K562 (cell line): ENCODE measurements around the gene VSTM2B. TPM values are rescaled to one million over a fixed set of nuclear protein-coding genes. Genes with fewer than 3 reads are reported as not detected.

Source experiments
- ATAC-seq: fragments of 200-7000 bp; cut with Tn5 transposase; 3 replicates; pipeline ENCODE4 v1.9.1; 2020; ENCODE audit warnings: moderate library complexity
- BruUV-seq: library from RNA; stranded (reverse); fragments of 400-500 nt; replicated peaks from 2 replicates; lab custom pipeline; 2021; lab: Mats Ljungman, UMichigan
- CTCF ChIA-PET: fragments of 300-600 bp; formaldehyde crosslinking; extraction: SDS; loops from one replicate; lab custom pipeline; 2021; ENCODE audit warnings: low intra/inter-chr PET ratio; lab: Yijun Ruan, JAX
- POLR2A ChIA-PET: fragments of 300-600, 350-650 bp; sonication (Branson Sonifier 250); formaldehyde crosslinking; extraction: SDS; loops from one replicate; lab custom pipeline; 2021; ENCODE audit warnings: antibody characterized with exemption, inconsistent platforms; lab: Yijun Ruan, JAX
- DNase-seq, 4 experiments: peaks; one replicate each; pipeline versions ENCODE4 v3.0.0 to v3.0.0-alpha.2; 2011 to 2018; ENCODE audit warnings: low spot score in 3 of 4, mixed read lengths in 3 of 4; ENCODE audit errors: extremely low read depth in 1 of 4
- FAIRE-seq: peaks from 2 replicates; lab custom pipeline; 2011; peaks lifted over from hg19 to GRCh38; lab: Jason Lieb, UNC
- H2AFZ ChIP-seq: 2 replicates; pipeline ENCODE4 v1.6.0; 2011; ENCODE audit warnings: low read depth, low read length, control low read depth, inconsistent platforms
- H3K27ac ChIP-seq: fragments of 200-600 bp; 3 replicates; pipeline ENCODE4 v1.8.0; 2011; ENCODE audit warnings: low read depth, mild to moderate bottlenecking, control low read depth, inconsistent platforms, low read length, moderate library complexity, mixed read lengths; ENCODE audit errors: extremely low read depth
- H3K27me3 ChIP-seq, 2 experiments: fragments of 300-600 bp in 1 of 2; 2 replicates in 1 of 2; 3 replicates in 1 of 2; pipeline versions ENCODE4 v1.6.0 to v1.8.0; 2011; ENCODE audit warnings: inconsistent platforms in 2 of 2, low read length in 2 of 2, mild to moderate bottlenecking in 1 of 2, mixed read lengths in 1 of 2, moderate library complexity in 1 of 2; ENCODE audit not compliant: control insufficient read depth in 2 of 2, insufficient read depth in 2 of 2
- H3K36me3 ChIP-seq: fragments of 300-600 bp; 3 replicates; pipeline ENCODE4 v1.8.0; 2011; ENCODE audit warnings: mild to moderate bottlenecking, low read length, inconsistent platforms; ENCODE audit not compliant: control insufficient read depth, insufficient read depth
- H3K4me1 ChIP-seq, 2 experiments: fragments of 200-600 bp in 1 of 2; replicated peaks in 1 of 2; 2 replicates in 1 of 2; 3 replicates in 1 of 2; pipeline versions ENCODE4 v1.5.1 to v1.8.0; 2011; ENCODE audit warnings: inconsistent platforms in 2 of 2, low read length in 2 of 2, mild to moderate bottlenecking in 1 of 2, mixed read lengths in 1 of 2, moderate library complexity in 1 of 2; ENCODE audit not compliant: control insufficient read depth in 2 of 2, insufficient read depth in 2 of 2
- H3K4me2 ChIP-seq: 2 replicates; pipeline ENCODE4 v1.6.1; 2011; ENCODE audit warnings: low read length, control low read depth, inconsistent platforms, mixed read lengths; ENCODE audit not compliant: insufficient read depth
- H3K4me3 ChIP-seq: fragments of 200-600 bp; sonication (generic), shearing (Covaris generic); 2 replicates; pipeline ENCODE4 v1.5.1; 2016; ENCODE audit warnings: control low read depth, inconsistent platforms
- H3K79me2 ChIP-seq: fragments of 200-600 bp; 3 replicates; pipeline ENCODE4 v1.8.0; 2011; ENCODE audit warnings: low read length, inconsistent platforms; ENCODE audit not compliant: control insufficient read depth, insufficient read depth
- H3K9ac ChIP-seq, 2 experiments: 2 replicates each; pipeline versions ENCODE4 v1.6.0 to v1.6.1; 2011; ENCODE audit warnings: low read depth in 2 of 2, low read length in 2 of 2, control low read depth in 1 of 2, inconsistent platforms in 1 of 2, mild to moderate bottlenecking in 1 of 2, mixed read lengths in 1 of 2; ENCODE audit not compliant: insufficient read depth in 1 of 2
- H3K9me1 ChIP-seq: one replicate; pipeline ENCODE4 v1.6.0; 2011; ENCODE audit warnings: inconsistent platforms, mild to moderate bottlenecking, low read length, moderate library complexity; ENCODE audit not compliant: control insufficient read depth, insufficient read depth
- H3K9me3 ChIP-seq: replicated peaks from 2 replicates; pipeline ENCODE4 v1.5.1; 2011; ENCODE audit warnings: low read depth, low read length, inconsistent platforms; ENCODE audit not compliant: control insufficient read depth, insufficient read depth
- H4K20me1 ChIP-seq: replicated peaks from 2 replicates; pipeline ENCODE4 v1.6.1; 2011; ENCODE audit warnings: low read length, inconsistent platforms, mixed read lengths; ENCODE audit not compliant: control insufficient read depth, insufficient read depth
- BDP1 ChIP-seq: IDR thresholded peaks from 3 replicates; pipeline ENCODE4 v1.6.1; 2011; ENCODE audit not compliant: insufficient read length, insufficient read depth
- DDX20 ChIP-seq: fragments of 450-650 bp; IDR thresholded peaks from 2 replicates; pipeline ENCODE4 v1.6.1; 2016; ENCODE audit warnings: missing genetic modification characterization, low read depth, mild to moderate bottlenecking, missing compliant biosample characterization, moderate library complexity
- E2F3 ChIP-seq: fragments of 250-450 bp; sonication (Bioruptor Pico); IDR thresholded peaks from 2 replicates; pipeline ENCODE4 v1.4.0; 2020; ENCODE audit warnings: mild to moderate bottlenecking
- MIER1 ChIP-seq: fragments of 450-650 bp; IDR thresholded peaks from 2 replicates; pipeline ENCODE4 v1.6.1; 2016; ENCODE audit warnings: antibody characterized with exemption, mild to moderate bottlenecking, low read depth
- NEUROD1 ChIP-seq: fragments of 150-350 bp; IDR thresholded peaks from 2 replicates; pipeline ENCODE4 v1.6.1; 2014; ENCODE audit warnings: borderline replicate concordance, low read length, low read depth; ENCODE audit not compliant: partially characterized antibody
- POLR2B ChIP-seq: fragments of 450-650 bp; IDR thresholded peaks from 2 replicates; pipeline ENCODE4 v1.6.1; 2018; ENCODE audit warnings: low read depth; ENCODE audit not compliant: partially characterized antibody
- PPARD ChIP-seq: fragments of 250-450 bp; sonication (Bioruptor Pico); IDR thresholded peaks from 2 replicates; pipeline ENCODE4 v1.8.0; 2022; ENCODE audit warnings: inconsistent platforms, mild to moderate bottlenecking, moderate library complexity
- RBBP5 ChIP-seq: fragments of 200-600 bp; sonication (generic); IDR thresholded peaks from 2 replicates; pipeline ENCODE4 v1.6.1; 2012; ENCODE audit warnings: borderline replicate concordance, mild to moderate bottlenecking, low read length, control low read depth, inconsistent platforms; ENCODE audit not compliant: insufficient read depth, poor library complexity, severe bottlenecking
- TEAD4 ChIP-seq, 2 experiments: sonication (generic) in 1 of 2; formaldehyde crosslinking in 1 of 2; IDR thresholded peaks; 2 replicates each; pipeline versions ENCODE4 v1.6.1 to v1.8.0; 2012 to 2022; ENCODE audit warnings: borderline replicate concordance in 1 of 2, inconsistent platforms in 1 of 2, low read length in 1 of 2, mild to moderate bottlenecking in 1 of 2, missing genetic modification reagents in 1 of 2
- WGBS: fragments of 100-300 bp; shearing (Covaris generic); methylation state at CpG from one replicate; pipeline ENCODE4 v1.1.6; 2016; ENCODE audit warnings: low coverage, mixed read lengths; ENCODE audit not compliant: insufficient coverage; ENCODE audit errors: missing lambda C conversion rate; 5-methylcytosine and 5-hydroxymethylcytosine counted together
- in situ Hi-C: fragments of 300-500 bp; cut with MboI; formaldehyde crosslinking; loops from 4 replicates; pipeline ENCODE4 v1.15.0; 2018; ENCODE audit warnings: inconsistent platforms, mixed read lengths
- intact Hi-C: fragments of 100-400 bp; cut with micrococcal nuclease; formaldehyde crosslinking; loops from 2 replicates; pipeline ENCODE4 v1.14.2; 2022
- polyA plus RNA-seq, 8 experiments: library from polyadenylated mRNA; depleted of rRNA in 4 of 8; stranded (reverse) in 5 of 8; unstranded in 3 of 8; fragments of >200 nt; fragmentation: Nextera tagmentation in 2 of 8; fragmentation: Illumina TruSeq in 1 of 8; extraction: Ambion mirVana in 2 of 8; extraction: Trizol in 1 of 8; gene quantifications; 2 replicates each; pipeline versions ENCODE4 v1.2.1 to v1.2.3, GENCODE V29; 2011 to 2014; ENCODE audit warnings: inconsistent platforms in 1 of 8, missing spikeins in 1 of 8
- total RNA-seq, 7 experiments: library from RNA; depleted of rRNA in 6 of 7; stranded (reverse); fragments of >200 nt in 6 of 7; fragmentation: Illumina TruSeq in 2 of 7; extraction: Trizol in 2 of 7; gene quantifications; 2 replicates each; pipeline versions ENCODE4 v1.2.1 to v1.2.3, GENCODE V29; 2011 to 2021; ENCODE audit warnings: low replicate concordance in 1 of 7
- TF ChIP-seq, protein P1 (sequence below), 2 experiments: fragments of 450-650 bp in 1 of 2; sonication (generic) in 1 of 2; formaldehyde crosslinking; conservative IDR thresholded peaks; 2 replicates each; pipeline versions ENCODE4 v1.4.0 to v1.8.1; 2020 to 2022; ENCODE audit warnings: mild to moderate bottlenecking in 1 of 2, missing genetic modification reagents in 1 of 2
- TF ChIP-seq, protein P2 (sequence below): fragments of 250-450 bp; sonication (Bioruptor Pico); IDR thresholded peaks from 2 replicates; pipeline ENCODE4 v1.5.0; 2020; ENCODE audit warnings: mild to moderate bottlenecking

The VSTM2B gene
- total and polyA plus RNA-seq, 9 of the 15 experiments (the other 6 are each of a cell fraction or from before 2014, with no cell fraction given): not detected

DNA sequence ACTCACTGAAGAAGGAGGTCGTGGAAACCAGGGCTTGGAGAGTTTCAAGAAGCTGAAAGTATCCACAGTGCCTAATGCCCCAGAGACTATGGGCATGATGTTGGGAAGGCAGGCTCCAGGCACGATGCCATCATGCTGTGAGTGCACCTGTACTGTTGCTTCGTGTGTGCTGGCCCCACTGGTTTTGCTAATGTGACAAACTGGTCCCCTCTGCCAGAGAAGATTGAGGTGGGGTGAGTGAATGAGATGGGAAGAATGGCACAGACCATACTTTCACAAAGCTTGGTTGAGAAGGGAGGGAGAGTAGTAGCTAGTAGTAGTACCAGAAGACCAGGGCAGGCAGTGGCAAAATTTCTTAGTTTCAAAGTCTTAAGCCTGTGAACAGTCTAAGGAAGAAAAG, 61.3 kb downstream of the VSTM2B start (continued):
- no peak for TF ChIP-seq E2F3 (CRISPR knock-in tag)
- no peak for TF ChIP-seq NEUROD1
- TF ChIP-seq MIER1: no peak
- TF ChIP-seq, protein P1, sequence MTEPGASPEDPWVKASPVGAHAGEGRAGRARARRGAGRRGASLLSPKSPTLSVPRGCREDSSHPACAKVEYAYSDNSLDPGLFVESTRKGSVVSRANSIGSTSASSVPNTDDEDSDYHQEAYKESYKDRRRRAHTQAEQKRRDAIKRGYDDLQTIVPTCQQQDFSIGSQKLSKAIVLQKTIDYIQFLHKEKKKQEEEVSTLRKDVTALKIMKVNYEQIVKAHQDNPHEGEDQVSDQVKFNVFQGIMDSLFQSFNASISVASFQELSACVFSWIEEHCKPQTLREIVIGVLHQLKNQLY (CRISPR knock-in tag; conservative IDR thresholded peaks at IDR 0.05): no peak
- no peak for TF ChIP-seq DDX20 (tag)

DNA sequence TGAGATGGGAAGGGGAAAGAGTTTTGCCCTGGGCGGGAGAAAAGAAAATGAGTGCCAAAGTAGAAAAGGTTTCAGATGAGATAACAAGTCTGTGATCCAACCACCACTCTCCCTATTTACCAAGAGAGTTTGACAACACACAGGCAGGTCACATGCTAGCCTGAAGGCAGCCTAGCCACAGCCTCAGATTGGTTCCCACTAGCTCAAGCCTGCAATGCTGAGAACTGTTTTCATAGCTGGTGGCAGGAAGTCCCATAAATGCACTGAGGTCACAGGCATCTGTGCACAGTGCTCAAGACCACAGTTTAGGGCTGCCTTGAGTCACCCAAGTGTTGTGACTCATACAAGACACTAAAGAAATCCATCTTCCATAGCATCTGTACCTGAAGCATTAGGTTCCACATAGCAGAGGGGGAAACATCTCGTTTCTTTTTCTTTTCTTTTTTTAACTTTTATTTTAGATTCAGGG, 61.8 kb downstream of the VSTM2B start:
- Histone ChIP-seq H3K27me3 (peaks cover 8 to 16% of the 10 kb centered on the region in 2 experiments; a peak in 4 of 5 replicates), H3K4me3 (no peak overlapping the region), H3K9me1 (no peaks in the 10 kb centered on the region), H2AFZ (no peak overlapping the region), H3K9me3 (no peaks in the 10 kb centered on the region), H3K4me1 (no peaks in the 10 kb centered on the region), H3K36me3 (no peaks in the 10 kb centered on the region), H3K4me2 (no peak overlapping the region), H3K9ac (no peak overlapping the region), H4K20me1 (peaks cover 3% of the 10 kb centered on the region; the same call in 1 of the 2 replicates), H3K79me2 (no peaks in the 10 kb centered on the region), H3K27ac (no peak overlapping the region)
- TF ChIP-seq POLR2B: no peak
- no peak for TF ChIP-seq RBBP5
- TF ChIP-seq, protein P2, sequence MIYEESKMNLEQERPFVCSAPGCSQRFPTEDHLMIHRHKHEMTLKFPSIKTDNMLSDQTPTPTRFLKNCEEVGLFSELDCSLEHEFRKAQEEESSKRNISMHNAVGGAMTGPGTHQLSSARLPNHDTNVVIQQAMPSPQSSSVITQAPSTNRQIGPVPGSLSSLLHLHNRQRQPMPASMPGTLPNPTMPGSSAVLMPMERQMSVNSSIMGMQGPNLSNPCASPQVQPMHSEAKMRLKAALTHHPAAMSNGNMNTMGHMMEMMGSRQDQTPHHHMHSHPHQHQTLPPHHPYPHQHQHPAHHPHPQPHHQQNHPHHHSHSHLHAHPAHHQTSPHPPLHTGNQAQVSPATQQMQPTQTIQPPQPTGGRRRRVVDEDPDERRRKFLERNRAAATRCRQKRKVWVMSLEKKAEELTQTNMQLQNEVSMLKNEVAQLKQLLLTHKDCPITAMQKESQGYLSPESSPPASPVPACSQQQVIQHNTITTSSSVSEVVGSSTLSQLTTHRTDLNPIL (CRISPR knock-in tag): no peak
- no peak for TF ChIP-seq TEAD4 (IDR thresholded peaks at IDR 0.05; ENCODE audit: low read length)
- TF ChIP-seq TEAD4 (CRISPR knock-in tag; IDR thresholded peaks at IDR 0.05; ENCODE audit: borderline replicate concordance): no peak
- TF ChIP-seq, protein P1 (CRISPR knock-in tag; conservative IDR thresholded peaks at IDR 0.05): no peak
- no peak for TF ChIP-seq PPARD (CRISPR knock-in tag)
- no peak for TF ChIP-seq BDP1
- CTCF ChIA-PET: no interaction called here
- POLR2A ChIA-PET: interaction anchor here (0.9 to 1.1 kb wide), 2 partner anchors 10 kb away, joined by 4 read pairs; no protein-coding TSS in a partner anchor
- intact Hi-C loops: no loop called here
- 0% methylated on average over 2 of the region's 2 CpGs for WGBS
- DNase-seq: no peak
- BruUV-seq: no TSS peak
- ATAC-seq: no peak
- in situ Hi-C loops: loop anchor here (25.0 kb wide), 1 partner anchor 850 kb away; no protein-coding TSS in a partner anchor
- no peak for FAIRE-seq
